GM21786 (cell line): ENCODE measurements around the gene ZYX.
A peak's percentile ranks its signal among the peaks of the same experiment; 100 is the strongest.
"Not testable (repeated sequence)": the region's sequence is repeated elsewhere in the genome, so short reads cannot be mapped to it uniquely, and the experiment has no call there.

Experiments
- ATAC-seq: cut with Tn5 transposase; IDR thresholded peaks from one replicate; pipeline ENCODE4 v1.9.1; 2021; ENCODE audit not compliant: unreplicated experiment

The ZYX gene

GRCh38 chr7:143416565-143417149 lies 35.5 kb downstream of the ZYX start:
- ATAC-seq = peak; percentile 59

GRCh38 chr7:143417734-143418383 lies 36.7 kb downstream of the ZYX start:
- ATAC-seq = no peak

DNA sequence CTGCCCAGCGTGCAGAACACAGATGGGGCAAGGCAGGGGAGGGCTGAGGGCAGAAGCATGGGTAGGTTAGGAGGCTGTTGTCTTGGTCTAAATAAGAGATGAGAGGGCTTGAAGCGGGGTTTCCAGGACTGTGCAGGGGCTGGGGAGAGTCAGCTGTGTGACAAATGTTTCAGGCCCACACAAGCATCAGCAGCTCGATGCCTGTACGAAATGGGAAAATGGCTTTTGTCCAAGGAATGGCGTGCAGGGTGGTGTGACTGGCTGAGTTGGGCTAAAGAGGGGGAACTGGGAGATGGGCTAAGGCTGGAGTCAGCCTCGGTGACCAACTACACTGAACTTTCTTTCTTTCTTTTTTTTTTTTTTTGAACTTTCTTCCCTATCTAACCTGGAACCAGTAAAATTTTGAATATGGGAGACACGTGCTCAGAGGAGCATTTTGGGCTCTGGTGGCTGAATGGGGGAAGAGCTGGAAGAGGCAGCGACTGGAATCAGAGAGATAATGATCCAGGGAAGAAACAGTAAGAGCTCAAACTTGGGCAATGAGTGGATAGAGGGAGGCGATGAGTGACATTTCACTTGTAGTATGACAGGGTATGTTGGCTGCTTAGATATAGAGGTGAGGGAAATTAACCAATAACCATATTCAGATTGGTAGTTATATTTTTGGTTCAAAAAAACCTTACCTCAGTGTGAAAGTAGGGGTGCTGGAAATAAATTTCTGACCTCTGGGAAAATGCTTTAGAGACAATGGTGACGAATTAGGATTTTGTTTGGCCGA lies 37.7 kb downstream of the ZYX start:
- ATAC-seq = no peak

DNA sequence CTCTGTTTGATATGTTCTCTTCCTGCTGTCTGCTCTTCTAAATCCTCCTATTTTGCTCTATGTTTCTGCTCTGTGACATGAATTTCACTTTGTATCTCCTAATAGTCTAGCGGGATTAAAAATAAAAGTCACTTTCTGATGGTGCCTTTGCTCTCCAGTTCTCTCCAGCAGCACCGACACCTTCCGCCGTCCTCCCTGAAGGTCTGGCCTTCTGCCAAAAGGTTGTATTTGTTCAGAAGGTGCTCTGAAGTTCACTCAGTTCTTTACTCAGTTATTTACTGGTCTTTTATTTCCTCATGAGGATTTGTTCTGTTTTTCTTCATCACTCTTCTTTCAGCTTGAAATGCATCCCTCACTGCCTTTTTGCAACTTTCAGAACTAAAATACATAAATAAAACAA lies 38.7 kb downstream of the ZYX start:
- no peak for ATAC-seq

DNA sequence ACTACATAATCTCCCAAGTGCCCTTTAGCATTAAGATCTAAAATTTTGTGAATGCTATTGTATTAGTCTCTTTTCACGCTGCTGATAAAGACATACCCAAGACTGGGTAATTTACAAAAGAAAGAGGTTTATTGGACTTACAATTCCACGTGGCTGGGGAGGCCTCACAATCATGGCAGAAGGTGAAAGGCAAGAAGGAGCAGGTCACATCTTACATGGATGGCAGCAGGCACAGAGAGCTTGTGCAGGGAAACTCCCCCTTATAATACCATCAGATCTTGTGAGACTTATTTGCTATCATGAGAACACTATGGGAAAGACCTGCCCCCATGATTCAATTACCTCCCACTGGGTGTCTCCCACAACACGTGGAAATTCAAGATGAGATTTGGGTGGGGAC lies 39.5 kb downstream of the ZYX start:
- not testable (repeated sequence) for ATAC-seq

DNA sequence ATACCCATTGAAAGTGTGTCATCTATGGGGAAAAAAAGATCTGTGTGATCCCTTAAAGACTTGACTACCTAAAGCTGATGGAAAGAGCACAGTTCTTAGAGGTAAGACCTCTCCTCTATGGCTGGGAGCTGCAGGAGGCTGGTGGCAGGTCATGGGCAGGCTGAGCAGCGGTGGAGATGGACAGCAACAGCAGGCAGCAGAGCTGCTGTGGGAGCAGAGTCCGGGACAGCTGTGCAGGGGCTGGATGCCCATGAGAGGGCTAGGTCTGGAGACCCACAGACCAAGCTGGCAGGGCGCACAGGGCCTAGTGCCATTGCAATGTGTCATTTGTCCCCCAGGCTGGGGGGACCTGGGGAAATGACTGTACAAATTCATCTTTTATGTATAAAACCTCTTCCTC lies 40.9 kb downstream of the ZYX start:
- no peak for ATAC-seq

DNA sequence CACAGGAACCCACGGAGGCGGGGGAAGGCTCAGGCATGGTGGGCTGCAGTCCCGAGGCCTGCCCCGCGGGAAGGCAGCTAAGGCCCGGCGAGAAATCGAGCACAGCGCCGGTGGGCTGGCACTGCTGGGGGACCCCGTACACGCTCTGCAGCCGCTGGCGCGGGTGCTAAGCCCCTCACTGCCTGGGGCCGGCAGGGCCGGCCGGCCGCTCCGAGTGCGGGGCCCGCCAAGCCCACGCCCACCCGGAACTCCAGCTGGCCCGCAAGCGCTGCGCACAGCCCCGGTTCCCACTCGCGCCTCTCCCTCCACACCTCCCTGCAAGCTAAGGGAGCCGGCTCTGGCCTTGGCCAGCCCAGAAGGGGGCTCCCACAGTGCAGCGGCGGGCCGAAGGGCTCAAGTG lies 43.3 kb downstream of the ZYX start:
- ATAC-seq = not testable (repeated sequence)

- no peak for ATAC-seq
These were observed 45.5 kb downstream of the ZYX start for GRCh38 chr7:143426479-143427142.

DNA sequence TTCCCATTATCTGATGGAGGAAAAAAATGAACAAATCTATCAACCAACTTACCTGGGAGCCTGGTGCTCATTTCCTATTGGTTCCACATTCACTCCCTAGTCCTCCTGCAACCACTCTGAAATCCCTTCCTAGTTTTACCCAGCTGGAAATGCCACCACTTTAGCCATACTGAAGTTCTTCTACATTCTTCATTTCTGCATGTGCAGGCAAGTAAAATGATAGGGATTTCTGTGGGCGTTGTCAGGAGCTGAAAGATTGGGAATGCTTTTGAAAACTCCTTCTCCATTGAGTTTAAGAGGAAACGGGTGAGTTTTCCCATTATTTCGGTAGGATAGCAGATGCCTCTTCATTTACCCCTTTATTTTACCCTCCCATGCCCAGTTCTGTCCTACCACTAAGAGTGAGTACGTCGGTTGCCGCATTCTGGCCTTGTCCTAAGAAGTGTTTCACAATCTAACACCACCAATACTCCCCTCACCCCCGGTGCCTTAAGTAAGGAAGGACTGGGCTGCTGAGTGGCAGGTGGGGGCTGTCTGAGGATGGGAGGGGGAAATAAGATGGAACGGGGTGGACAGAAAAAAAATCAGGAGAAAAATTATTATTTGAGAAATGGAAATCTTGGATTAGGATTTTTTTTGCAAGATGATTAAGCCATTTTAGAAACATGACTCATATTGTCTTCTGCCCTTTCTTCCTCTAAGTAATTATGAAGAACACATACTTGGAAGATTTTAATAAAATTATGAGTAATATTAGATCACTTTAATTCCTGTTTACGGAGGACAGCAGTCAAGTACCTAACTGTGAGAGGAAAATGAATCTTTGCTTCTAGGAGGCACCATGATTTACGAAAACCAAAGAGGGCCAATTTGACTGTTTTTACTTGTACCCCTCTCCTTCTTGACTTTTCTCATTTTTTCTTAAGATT lies 48.9 kb downstream of the ZYX start:
- ATAC-seq = no peak

DNA sequence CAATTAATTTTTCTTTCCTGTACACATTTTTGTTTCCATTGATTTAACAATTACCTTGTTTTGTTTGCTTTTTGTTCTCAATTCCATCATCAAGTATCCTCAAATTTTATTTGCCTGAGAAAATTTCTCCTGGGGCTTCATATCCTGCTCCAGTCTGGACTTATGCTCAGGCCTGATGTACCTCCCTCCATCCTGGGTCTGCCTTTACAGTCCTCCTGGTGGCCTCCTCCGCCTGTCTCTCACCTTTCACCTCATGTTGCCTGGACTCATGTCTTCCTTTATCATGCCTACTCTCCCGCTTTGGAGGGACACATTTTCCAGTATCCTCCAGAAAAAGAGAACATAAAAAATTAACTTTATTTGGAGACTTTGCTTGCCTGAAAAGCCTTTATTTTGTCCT lies 50.0 kb downstream of the ZYX start:
- ATAC-seq = no peak

DNA sequence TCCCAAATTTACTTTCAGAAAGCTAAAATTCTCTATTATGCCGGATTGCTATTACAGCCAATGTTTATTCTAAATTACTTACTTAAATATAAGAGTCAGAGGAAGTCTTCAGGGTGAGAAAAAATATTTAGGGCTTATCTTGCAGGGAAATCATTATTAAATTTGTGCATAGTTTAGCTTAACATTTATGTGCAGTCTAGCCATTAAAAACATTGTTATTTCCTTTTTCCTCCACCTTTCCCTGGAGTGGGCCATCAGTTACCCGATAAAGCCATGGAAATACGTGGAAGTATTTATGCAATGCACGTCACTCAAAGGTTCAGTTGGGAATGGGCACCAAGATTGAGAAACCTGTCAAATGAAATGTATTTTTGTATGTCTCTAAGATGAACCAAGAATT lies 52.6 kb downstream of the ZYX start:
- ATAC-seq = no peak

DNA sequence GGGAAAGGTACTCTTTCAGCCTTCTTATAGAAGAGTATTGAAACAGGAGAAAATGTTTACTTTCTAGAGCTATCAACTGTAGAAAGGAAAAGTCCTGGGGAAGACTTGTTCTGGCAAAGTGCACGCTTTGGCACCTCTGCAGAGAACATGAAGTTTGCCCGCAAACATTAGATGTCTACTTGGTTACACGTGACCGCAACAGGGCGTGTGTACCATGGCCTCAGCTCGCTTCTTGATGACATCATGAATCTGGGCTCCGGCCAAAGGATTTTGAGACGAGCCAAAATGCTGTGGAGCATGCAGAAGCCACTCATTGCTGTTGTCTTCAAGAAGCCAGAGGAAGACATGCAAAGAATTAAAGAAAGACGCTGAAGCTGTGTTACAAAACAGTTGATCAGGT lies 53.5 kb downstream of the ZYX start:
- no peak for ATAC-seq

- ATAC-seq = no peak
These were observed 54.1 kb downstream of the ZYX start for GRCh38 chr7:143435266-143435665.

DNA sequence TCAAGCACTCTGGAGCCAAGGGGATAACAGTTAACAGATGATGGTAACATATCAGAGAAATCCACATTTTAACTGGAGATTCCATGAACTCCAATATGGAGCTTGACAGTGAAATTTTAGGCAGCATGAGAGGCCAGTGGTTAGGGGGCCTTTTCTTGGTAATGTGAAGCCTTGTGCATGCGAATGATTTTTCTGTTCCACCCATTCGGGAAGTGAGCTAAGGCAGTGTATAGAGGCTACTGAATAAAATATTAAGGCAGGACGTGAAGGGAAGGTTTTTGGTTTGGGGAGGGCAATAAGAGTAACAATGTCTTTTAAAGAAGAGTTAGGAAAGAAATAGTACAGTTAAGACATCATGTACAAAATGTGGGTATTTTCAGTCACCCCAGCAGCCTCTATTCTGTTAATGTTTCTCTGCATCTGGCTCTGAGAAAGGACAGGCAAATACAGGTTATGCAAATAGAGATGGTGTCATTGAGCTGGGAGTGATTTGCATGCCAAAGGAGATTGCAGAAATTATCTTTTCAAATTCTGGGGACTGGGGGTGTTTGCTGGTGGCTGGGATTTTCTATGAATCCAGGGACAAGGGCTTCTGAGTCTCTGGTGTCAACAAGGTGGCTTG lies 55.3 kb downstream of the ZYX start:
- ATAC-seq = peak; percentile 58

GRCh38 chr7:143437578-143437977 lies 56.4 kb downstream of the ZYX start:
- ATAC-seq = no peak

GRCh38 chr7:143439866-143440265 lies 58.7 kb downstream of the ZYX start:
- no peak for ATAC-seq
